HPDE6-E6E7 (cell line): ENCODE results near the gene RBM38.
"Not testable (repeated sequence)": the region's sequence is repeated elsewhere in the genome, so short reads cannot be mapped to it uniquely, and the experiment has no call there.

ENCODE experiments used
- DNase-seq: peaks from one replicate; pipeline ENCODE4 v3.0.0; 2011; ENCODE audit warnings: missing footprints; ENCODE audit errors: extremely low spot score

Gene RBM38

DNA sequence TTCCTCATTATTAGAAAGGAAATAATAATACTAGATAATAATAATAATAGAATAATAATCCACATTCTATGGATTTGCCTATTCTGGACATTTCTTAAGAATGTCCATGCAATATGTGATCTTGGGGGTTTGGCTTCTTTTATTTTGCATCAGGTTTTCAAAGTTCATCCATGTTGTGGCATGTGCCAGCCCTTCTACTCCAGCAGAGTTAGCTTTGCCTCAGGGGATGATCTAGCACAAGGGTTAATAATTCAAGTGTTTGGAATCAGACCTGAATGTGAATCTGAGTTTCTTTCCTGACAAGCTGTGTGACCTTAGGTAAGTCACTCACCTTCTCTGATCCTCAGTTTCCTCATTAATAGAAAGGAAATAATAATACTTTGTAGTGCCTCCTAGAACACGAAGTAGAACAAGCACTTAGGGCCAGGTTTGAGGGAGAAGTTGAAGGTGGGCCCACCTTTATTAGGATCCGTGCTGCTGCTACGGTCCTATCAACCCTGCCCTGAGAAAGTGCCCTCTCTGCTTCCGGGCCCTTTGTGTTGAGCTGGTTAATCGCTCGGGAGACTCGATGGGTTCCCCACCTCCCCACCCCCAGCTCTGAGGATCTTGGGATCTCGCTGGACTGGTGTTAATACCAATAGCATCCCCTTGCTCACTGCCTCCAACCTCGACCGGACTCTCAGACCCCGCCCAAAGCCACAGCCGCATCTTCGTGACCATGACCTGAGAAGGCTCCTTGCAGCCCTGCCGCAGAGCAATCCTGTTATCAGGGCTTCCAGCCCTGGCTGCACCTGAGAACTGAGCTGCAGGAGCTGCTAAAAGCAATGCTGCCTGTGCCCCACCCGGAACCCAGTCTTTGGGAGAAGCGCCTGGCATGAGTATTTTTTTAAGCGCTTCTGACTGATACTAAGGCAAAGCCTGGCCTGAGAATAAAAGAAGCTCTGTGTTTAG lies 26.9 kb downstream of the RBM38 start:
- DNase-seq: no peak

DNA sequence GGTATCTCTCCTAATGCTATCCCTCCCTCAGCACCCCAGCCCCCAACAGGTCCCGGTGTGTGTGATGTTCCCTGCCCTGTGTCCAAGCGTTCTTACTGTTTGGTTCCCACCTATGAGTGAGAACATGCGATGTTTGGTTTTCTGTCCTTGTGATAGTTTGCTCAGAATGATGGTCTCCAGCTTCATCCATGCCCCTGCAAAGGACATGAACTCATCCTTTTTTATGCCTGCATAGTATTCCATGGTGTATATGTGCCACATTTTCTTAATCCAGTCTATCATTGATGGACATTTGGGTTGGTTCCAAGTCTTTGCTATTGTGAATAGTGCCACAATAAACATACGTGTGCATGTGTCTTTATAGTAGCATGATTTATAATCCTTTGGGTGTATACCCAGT lies 28.3 kb downstream of the RBM38 start:
- DNase-seq: not testable (repeated sequence)

DNA sequence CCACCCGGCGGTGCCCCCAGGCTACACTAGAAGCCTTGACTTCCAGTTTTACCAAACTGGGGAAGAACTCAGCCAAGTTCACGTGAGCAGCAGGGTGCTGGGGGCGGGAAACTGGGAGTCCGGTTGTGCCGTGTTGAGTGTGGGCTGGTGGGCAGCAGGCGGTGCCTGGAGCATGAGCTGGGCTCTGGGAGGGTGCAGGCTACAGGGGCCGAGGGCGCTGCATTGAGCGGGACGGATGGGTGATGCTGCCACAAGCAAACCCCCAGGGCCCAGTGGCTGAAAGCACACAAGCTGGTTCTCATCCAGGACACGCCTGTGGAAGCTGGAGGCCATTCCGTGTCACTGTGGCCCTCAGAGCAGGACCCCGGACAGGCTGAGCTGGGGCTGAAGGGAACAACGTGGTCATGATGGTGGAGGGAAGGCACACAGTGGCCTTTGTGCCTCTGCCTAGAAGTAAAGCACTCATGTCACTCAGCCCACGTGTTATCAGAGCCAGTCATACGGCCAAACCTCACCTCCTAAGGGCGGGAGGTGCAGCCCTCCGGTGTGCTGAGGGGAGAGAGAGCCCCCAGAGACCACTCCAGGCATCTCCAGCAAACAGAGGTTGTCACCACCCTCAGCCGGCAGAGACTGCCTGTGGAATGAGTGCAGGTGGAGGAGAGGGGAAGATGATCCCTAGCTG lies 29.5 kb downstream of the RBM38 start:
- no peak for DNase-seq

DNA sequence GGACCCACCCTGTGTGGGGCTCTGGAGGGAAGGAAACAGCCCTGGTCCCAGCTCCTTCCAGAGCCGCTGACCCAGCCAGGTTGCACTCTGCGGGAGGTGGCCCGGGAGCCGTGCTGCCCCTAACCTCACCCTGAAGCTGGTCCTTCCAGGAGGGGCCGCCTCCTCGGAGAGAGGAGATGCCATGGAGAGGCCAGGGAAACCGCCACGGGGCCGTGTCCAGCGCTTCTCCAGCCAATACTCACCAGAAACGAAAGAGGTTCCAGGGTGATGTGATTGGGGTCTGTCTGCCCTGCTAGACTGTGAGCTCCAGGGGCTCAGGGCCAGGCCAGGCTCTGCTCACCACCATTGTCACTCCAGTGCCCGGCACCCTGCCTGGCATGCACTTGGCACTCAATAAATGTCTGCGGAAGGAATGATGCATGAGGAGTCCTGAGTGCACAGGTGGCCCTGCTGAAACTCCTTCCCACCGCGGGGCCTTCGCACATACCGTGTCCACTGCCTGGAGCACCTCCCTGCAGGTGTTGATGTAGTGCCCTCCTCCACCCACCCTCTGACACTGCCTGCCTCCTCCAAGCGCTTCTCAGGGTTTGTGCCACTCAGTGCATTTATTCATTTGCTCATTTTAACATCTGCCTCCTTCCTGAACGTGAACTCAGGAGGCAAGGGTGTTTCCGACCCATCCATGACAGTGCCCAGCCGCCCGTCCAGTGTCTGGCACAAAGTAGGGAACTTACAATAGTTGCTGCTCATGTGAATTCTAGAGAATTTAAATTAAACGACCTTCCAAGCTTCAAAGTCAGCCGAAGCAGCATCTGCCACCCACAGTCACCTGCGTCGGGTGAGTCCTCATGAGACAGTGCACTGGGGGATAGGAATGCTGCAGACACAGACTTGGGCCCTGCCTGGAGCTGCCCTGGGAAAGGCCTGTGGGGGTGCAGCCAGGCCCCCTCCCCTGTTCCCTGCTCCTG lies 30.3 kb downstream of the RBM38 start:
- DNase-seq: no peak

DNA sequence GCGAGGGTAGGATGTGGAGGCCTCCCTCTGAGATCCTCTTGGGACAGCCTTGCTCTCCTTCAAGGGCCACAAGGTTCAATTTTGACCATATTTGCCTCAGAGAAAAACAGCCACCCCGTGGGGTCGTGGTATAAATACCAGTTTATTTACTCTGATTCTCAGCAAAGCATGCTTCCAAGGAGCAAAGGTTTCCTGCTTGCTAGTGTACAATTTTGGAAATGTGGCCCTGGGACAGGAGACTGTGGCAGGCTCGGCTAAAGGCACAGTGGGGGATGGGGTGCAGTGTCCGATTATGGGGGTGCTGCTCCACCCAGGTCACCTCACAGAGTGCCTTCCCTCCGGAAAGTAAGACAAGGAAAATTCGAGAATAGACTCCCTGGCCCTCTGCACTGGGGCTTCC lies 31.1 kb downstream of the RBM38 start:
- no peak for DNase-seq

DNA sequence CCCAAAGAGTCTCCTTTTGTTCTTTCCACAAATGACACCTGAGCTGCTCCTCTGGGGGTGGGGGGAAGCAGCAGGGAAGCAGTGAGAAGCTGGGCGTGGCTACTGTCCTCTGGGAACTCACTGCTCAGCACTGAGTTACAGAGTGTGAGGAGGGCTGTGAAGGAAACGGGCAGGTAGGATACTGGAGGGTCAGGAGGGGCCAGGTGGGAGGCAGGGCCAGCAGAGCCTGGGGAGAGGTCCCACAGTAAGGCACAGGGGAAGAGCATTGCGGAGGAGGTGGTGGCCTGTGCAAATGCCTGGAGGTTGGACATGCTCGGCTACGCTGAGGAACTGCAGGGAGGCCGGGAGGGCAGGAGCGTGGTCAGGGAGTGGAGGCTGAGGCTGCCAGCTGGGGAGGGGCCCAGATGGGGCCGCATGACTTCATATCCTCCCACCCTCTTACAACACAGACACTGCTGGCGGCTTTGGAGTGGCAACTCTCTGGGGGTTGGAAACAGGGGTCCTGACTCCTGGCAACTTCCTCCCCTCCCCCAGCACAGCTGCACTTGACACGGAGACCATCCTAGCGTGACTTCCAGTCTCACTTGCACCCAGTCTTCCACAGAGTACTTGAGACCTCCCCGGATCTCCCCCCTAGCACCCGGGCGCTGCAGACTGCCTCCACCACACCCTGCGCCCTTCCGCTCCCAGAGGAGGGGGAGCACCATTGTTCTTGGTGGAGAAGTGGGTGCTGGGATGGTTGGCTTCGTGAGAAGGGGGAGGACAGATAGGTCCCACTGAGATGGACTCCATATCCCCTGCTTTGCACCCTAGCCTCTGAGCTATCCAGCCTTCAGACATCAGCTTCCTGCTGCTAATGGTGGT lies 34.2 kb downstream of the RBM38 start:
- DNase-seq: no peak

DNA sequence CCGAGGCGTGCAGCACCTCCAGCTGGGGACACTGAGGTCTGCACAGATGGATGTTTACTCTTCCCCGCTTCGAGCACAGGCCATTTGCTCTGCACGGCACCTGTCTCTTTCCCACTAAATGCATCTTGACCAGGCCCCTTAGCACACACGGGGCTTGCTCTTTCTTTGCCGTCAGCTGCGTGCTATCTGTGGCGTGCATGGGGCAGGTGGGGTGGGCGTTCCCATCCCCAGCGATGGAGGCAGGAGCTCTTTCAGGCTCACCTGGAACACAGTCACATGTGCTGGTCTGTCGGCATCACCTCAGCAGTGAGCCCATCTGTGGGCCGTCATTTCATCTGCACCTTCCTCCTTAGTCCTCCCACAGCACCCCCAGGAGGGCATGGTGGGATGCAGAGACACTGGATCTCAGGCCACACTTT lies 35.1 kb downstream of the RBM38 start:
- no peak for DNase-seq

DNA sequence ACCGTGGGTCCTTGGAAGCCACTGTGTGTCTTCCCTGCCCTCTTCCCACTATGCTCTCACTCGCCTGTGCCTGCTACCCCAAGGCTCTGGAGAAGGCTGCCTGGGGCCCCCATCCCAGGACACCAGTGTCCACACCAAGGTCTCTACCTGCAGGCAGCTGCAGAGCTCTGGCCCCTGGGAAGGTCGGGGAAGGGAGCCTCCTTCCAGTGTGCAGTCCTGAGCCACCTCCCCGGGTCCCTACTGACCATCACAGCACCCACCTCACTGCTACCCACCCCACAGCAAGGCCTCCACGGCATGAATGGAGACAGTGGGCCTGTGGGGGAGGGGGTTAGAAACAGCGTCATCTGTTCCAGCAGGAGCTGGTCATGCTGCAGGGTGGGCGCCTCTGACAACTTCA lies 35.6 kb downstream of the RBM38 start:
- no peak for DNase-seq

DNA sequence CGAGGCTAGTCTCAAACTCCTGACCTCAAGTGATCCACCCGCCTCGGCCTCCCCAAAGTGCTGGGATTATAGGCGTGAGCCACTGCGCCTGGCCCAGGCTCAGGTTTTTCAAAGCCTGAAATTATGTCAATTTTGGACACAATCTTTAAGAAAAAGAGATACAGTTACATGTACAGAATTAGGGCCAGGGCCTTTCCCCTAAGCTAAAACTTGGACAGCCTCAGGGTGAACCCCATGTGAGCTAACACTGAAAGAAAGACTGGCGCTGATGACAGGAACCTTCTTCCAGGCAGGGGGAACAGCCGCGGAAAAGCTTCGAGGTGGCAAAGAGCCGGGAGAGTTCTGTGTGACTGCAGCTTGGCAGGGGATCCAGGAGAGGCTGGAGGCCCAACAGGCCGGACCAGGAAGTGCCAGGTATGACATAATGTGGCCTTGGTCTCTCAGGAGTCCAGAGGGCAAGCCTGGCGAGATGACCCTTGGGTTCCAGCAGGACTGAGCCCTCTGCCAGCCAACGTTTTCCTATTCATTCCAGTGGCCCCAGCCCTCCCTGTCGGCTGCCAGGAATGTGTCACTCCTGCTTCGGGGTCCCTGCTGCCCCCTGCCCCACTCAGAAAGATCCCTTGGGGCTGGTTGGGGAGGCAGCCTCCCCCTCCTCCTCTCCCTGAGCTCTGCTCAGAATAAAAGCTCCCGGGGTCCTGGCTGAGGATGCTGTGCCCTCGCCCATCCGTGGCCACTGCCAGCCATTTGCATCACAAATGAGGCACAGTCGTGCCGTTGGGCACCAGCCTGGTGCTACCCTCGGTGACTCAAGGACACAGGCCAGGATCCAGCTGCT lies 37.3 kb downstream of the RBM38 start:
- DNase-seq: no peak

DNA sequence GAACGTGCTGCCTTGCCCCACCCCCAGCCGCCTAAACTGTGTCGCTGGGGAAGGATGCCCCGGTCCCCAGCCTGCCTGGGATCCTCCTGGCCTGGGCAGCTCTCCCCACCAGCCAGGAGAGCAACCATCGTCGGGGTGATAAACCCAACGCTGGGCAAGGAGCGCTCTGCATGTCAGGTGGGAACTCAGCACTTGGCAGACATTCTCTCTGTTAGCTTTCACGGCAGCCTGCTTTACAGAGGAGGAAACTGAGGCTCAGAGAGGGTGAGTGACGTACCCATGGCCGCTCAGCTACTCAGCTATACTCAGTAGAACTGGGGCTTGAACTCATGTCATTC lies 37.9 kb downstream of the RBM38 start:
- DNase-seq: no peak

DNA sequence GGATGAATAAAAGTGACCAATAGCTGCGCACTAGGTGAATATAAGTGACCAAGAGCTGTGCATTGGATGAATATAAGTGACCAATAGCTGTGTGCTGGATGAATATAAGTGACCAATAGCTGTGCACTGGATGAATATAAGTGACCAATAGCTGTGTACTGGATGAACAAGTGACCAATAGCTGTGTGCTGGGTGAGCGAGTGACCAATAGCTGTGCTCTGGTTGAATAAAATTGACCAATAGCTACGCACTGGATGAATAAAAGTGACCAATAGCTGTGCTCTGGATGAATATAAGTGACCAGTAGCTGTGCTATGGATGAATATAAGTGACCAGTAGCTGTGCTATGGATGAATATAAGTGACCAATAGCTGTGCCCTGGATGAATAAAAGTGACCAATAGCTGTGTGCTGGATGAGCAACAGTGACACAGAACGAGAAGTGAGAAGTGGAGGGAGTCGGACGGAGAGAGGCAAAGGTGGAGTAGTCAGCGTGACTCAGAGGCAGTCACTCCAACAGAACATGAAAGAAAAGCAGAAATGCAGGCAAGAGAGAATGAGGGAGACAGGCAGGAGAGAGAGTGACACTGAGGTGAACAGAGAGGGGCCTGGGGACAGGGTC lies 38.5 kb downstream of the RBM38 start:
- peak; percentile 94 for DNase-seq

DNA sequence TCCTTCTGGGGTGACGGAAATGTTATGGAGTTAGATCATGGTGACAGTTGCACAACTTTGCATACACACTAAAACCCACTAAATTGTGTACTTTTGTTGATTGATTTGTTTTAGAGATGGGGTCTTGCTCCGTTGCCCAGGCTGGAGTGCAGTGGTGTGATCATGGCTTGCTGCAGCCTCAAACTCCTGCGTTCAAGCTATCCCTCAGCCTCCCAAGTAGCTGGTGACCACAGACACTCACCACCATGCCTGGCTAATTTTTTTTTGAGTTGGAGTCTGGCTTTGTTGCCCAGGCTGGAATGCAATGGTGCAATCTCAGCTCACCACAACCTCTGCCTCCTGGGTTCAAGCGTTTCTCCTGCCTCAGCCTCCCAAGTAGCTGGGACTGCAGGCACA lies 39.0 kb downstream of the RBM38 start:
- DNase-seq: not testable (repeated sequence)

DNA sequence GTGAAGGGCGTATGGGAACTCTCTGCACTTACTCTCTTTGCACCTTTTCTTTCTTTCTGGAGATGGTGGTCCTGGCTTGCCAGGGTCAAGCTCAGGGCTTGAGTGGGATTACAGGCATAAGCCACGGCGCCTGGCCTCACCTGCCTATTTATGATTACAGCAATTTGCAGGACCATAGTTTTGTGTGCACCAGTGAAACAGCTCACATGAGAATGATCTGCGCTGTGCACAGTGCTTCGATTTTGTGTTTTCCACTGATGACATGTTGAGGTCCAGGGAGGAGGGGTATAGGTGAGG lies 40.3 kb downstream of the RBM38 start:
- no peak for DNase-seq

DNA sequence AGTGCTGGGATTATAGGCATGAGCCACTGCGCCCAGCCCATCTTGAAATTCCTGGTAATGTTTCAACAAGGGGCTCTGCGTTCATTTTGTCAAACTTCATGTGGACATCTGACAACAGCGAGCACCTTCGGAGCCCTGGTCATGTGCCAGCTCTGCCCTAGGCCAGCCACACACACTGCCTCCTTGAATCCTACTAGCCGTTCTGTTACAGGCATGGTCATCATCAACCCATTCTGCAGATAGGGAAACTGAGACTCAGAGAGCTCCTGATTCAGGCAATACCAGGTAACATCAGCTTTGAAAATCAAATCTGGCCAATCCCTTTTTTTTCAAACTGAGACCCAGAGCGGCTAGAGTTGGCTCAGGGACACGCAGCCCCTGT lies 41.3 kb downstream of the RBM38 start:
- DNase-seq: no peak

DNA sequence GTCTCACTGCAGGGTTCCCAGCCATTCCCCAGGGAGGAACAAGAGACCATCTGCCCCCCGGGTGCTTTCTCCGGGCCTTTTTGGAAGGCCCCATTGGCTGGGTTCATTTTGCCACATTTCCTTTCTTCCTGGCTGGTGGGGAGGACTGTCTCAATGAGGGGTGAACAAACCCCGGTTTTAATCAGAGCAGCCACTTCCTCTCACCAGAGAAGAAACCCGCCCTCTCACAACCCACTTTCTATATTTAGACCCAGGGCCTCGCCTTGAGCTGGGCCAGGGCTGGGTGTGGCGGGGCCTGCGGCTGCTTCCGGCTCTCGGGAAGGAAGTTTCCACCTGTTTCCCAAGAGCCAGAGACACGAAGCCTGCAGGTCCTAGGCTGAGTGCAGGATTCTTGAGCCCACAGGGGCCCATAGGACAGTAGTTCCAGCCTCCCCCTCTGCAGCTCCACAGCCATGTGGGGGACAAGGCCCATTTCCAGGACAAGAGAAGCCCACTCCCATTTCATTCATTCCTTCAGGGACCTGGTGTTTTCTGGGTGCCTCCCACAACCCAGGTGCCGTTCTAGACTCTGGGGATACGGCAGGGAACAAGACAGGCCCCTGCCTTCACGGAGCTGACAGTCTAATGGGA lies 41.8 kb downstream of the RBM38 start:
- peak; percentile 72 for DNase-seq

DNA sequence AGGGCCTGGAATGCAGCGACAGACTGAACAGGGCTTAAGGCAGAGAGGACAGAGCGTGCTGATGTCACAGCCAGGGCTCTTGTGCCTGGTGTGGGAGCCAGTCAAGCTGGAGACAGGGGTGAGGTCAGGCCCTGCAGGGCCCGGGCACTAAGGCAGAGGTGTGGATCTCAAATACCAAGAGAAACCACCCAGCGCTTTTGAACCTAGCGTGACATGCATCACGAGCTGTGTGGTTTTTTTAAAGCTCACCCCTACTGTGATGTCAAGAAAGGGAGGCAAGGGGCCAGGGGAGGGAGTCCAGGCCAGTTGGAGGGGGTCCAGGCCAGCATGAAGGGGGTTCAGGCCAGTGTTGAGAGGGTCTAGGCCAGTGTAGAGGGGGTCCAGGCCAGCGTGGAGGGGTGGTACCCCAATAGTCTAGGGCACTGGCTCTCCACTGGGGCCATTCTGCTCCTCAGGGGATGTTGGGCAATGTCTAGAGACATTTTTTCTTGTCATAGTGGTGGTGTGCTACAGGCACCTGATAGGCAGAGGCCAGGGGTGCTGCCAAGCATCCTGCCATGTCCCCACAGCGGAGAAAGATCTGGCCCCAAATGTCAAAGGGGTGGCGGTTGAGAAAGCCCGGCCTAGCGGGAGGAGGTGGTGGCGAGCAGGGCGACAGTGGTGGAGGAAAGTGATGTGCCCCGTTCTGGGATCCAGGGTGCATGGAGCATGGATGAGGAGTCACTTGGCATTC lies 42.6 kb downstream of the RBM38 start:
- no peak for DNase-seq

DNA sequence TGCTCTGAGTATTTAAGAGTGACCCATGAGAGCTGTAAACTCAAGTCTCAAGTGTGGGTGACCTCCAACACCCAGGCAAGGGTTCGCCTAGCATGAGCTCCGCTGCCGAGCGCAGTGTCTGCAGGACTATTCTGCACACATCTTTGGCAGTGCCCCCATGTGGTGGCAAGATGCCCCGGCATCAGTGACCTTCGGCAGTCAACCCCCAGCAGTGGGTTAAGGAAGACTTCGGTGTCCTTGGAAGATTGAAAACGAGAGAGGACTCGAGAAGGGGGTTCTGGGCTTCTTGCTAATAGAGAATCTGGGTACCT lies 43.1 kb downstream of the RBM38 start:
- DNase-seq: no peak

DNA sequence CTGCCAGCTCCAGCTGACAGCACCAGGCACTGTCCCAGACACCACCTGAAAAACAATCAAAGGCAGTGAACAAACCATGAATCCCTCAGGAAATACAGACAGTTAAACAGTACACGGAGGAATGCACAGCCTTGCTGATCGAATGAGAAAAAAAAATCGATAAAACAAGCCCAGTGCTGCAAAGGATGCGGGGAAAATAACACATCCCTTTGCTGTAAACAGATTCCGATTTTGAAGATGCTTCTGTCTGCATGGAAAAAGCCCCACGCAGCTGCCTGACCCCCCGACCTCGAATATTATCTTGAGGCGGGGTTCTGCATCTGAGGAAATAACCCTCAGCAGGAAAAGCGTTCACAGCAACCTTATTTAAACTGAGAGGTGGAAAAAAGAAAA lies 43.9 kb downstream of the RBM38 start:
- no peak for DNase-seq
